Nephron progenitor cell (in vitro differentiated cells): ENCODE measurements around the gene ANKMY1.

ENCODE experiments used
- DNase-seq: peaks from one replicate; pipeline ENCODE4 v3.0.0; 2021
- H3K27ac Mint-ChIP-seq: 2 replicates; pipeline ENCODE4 v1.8.0; 2021; ENCODE audit warnings: mild to moderate bottlenecking, moderate library complexity, mixed read lengths
- H3K27me3 Mint-ChIP-seq: 2 replicates; pipeline ENCODE4 v1.8.0; 2021; ENCODE audit warnings: mild to moderate bottlenecking, low read depth, mixed read lengths; ENCODE audit not compliant: poor library complexity
- H3K36me3 Mint-ChIP-seq: 2 replicates; pipeline ENCODE4 v1.8.0; 2021; ENCODE audit warnings: low read depth, mixed read lengths
- H3K4me1 Mint-ChIP-seq: 2 replicates; pipeline ENCODE4 v1.8.0; 2021; ENCODE audit warnings: mixed read lengths
- H3K4me3 Mint-ChIP-seq: 2 replicates; pipeline ENCODE4 v1.8.0; 2021; ENCODE audit warnings: mild to moderate bottlenecking, moderate library complexity, mixed read lengths
- H3K9me3 Mint-ChIP-seq: 2 replicates; pipeline ENCODE4 v1.8.0; 2021; ENCODE audit warnings: mild to moderate bottlenecking, moderate library complexity, mixed read lengths
- TF ChIP-seq, protein P1 (sequence below): fragments of 200-600 bp; sonication (generic); IDR thresholded peaks from 2 replicates; pipeline ENCODE4 v1.5.0; 2021; ENCODE audit warnings: antibody characterized with exemption

Gene ANKMY1

DNA sequence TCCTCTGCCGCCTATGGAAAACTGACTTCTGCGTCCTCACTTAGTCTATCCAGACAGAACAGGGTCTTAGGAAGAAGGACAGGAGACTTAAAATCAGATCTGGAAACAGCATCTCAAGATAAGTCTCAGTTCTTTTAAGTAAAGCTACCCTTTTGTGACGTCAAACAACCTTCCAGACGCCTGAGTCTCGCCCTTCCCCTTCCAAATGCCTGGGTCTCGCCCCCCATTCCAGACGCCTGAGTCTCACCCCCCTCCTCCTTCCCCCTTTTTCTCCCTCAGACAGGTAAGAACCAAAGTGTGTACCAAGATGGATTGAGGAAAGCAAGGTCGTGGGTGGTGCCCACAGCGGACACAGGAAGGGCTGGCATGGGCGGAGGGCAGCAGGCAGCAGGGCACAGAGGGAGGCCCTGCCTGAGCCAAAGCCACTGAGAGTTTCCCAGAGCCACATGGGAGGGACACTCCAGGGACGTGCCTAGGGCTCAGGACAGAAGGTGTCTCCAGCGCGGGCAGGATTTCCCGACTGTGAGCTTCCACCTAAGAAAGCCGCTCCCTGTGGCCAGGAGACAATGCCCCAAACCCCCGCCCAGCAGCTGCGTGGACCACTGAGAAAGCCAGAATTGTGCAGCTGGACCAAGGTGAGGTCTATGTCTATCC, 51.3 kb downstream of the ANKMY1 start:
- DNase-seq, result no peak
- Mint-ChIP-seq H3K9me3 (no peaks in the 10 kb centered on the region), H3K36me3 (peaks cover 5% of the 10 kb centered on the region), H3K4me1 (no peaks in the 10 kb centered on the region), H3K27ac (no peak overlapping the region), H3K27me3 (peaks cover 9% of the 10 kb centered on the region), H3K4me3 (no peak overlapping the region)
- TF ChIP-seq, protein P1, sequence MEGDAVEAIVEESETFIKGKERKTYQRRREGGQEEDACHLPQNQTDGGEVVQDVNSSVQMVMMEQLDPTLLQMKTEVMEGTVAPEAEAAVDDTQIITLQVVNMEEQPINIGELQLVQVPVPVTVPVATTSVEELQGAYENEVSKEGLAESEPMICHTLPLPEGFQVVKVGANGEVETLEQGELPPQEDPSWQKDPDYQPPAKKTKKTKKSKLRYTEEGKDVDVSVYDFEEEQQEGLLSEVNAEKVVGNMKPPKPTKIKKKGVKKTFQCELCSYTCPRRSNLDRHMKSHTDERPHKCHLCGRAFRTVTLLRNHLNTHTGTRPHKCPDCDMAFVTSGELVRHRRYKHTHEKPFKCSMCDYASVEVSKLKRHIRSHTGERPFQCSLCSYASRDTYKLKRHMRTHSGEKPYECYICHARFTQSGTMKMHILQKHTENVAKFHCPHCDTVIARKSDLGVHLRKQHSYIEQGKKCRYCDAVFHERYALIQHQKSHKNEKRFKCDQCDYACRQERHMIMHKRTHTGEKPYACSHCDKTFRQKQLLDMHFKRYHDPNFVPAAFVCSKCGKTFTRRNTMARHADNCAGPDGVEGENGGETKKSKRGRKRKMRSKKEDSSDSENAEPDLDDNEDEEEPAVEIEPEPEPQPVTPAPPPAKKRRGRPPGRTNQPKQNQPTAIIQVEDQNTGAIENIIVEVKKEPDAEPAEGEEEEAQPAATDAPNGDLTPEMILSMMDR, result no peak

DNA sequence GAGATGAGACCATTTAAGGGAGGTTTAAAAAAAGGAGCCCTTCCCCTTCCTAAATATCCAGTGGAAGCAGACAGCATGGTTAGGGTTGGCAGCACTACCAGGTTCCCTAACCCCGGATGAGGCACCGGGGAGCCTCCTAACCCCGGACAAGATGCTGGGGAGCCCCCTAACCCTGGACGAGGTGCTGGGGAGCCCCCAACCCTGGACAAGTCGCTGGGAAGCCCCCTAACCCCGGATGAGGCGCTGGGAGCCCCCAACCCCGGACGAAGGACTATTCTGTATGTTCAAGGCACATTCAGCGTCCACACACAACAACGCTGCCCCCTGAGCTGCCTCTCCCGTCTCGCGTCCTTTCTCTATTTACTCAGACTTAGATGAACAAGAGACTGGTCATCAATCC, 51.9 kb downstream of the ANKMY1 start:
- Mint-ChIP-seq H3K4me3 (no peak overlapping the region), H3K36me3 (peaks cover 5% of the 10 kb centered on the region), H3K27ac (no peak overlapping the region), H3K9me3 (no peaks in the 10 kb centered on the region), H3K4me1 (no peaks in the 10 kb centered on the region), H3K27me3 (peaks cover 9% of the 10 kb centered on the region)
- TF ChIP-seq, protein P1, result no peak
- no peak for DNase-seq

DNA sequence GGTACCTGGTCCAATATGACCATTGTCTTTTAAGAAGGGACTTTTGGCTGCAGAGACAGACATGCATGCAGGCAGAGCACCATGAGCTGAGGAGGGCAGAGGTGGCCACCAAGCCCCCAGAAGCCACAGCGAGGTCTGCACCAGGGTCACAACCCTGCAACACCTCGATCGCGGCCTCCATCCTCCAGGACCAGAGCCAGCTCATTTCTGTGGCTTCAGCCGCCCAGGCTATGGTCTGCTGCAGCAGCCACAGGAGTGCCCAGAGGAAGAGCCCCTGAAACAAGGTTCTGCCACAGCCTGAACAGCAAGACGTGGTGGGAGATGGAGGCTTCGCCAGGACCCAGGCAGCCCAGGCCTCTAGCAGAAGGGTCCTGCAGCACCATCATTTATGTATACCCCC, 53.9 kb downstream of the ANKMY1 start:
- peaks cover 2% of the 10 kb centered on the region for H3K27me3 Mint-ChIP-seq
- no peaks in the 10 kb centered on the region for H3K9me3 Mint-ChIP-seq
- TF ChIP-seq, protein P1, result no peak

DNA sequence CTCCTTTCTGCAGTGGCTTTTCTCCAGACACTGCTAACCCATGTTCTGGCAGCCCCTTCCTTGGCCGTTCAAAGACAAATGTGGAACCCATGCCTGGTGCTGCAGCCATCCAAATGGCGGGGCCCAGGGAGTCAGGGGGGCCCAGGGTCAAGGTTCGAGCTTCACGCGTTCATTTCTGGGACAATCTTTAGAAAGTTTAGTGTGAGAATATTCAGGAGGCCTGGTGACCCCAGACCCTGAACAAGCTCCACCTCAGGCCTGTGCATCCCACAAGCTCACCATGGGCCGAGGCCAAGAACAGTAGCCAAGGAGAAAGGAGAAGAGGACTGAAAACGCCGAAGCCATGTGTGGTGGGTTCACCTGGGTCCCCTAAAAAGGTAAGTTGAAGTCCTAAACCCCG, 54.4 kb downstream of the ANKMY1 start:
- no peaks in the 10 kb centered on the region for H3K9me3 Mint-ChIP-seq
- TF ChIP-seq, protein P1, result no peak
- H3K27ac Mint-ChIP-seq, result no peak overlapping the region
- no peak for DNase-seq
- H3K4me3 Mint-ChIP-seq, result no peak overlapping the region
- H3K4me1 Mint-ChIP-seq, result no peaks in the 10 kb centered on the region
- peaks cover 2% of the 10 kb centered on the region for H3K27me3 Mint-ChIP-seq
- H3K36me3 Mint-ChIP-seq, result no peaks in the 10 kb centered on the region

More for the DNA sequence above, 53.9 kb downstream of the ANKMY1 start:
- Mint-ChIP-seq H3K4me1 (no peaks in the 10 kb centered on the region), H3K36me3 (peaks cover 1% of the 10 kb centered on the region), H3K4me3 (no peak overlapping the region), H3K27ac (no peak overlapping the region)
- no peak for DNase-seq

DNA sequence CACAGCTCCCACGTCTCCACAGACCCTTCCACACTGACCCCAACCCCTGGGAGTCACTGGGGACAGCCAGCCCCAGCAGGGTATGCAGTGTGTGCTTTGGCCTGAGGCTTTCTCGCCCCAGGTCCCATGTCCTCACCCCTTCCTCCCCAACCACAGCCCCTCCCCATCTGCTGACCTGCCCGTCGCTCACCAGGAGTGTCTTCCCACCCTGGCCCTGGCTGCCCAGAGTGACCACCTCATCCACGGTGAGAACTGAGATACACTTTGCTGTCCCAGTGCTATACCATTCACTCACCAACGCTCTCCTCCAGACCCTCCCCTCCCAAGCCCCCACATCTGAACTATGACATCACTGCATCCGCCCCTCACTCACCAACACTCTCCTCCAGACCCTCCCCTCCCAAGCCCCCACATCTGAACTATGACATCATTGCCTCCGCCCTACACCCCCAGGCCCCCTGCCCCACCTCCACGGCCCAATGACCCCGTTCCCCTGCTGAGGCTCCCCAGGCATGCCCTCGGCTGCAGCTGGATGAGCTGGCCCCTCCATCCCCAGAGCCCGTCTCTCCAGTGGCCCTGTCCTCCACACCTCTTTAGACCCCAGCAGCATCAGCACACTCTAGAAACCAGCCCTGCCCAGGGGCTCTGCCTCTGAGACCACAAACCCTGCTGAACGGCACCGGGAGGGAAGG, 55.2 kb downstream of the ANKMY1 start:
- no peaks in the 10 kb centered on the region for H3K9me3 Mint-ChIP-seq
- H3K27me3 Mint-ChIP-seq, result peaks cover 2% of the 10 kb centered on the region
- peaks cover 4% of the 10 kb centered on the region for H3K36me3 Mint-ChIP-seq
- no peak overlapping the region for H3K4me3 Mint-ChIP-seq
- TF ChIP-seq, protein P1, result no peak
- H3K4me1 Mint-ChIP-seq, result no peaks in the 10 kb centered on the region
- no peak for DNase-seq
- no peak overlapping the region for H3K27ac Mint-ChIP-seq

DNA sequence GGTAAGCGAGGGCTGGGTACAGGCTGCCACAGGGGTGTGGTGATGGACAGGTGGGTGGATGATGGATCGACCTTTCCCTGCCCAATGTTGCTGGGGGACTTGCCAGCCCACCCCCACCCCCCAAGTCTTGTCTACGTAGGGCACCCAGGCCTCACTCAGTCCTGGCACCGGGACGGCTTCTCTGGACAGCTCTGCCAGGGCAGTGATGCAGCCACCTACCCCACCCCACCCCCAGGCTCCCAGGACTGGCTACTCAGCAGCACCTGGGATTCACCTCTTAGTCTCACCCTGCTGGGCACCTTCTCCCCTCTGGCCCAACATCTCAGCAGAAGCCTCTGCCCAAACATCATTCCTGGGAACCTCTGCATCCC, 55.7 kb downstream of the ANKMY1 start:
- Mint-ChIP-seq H3K9me3 (no peaks in the 10 kb centered on the region), H3K27me3 (peaks cover 2% of the 10 kb centered on the region), H3K4me3 (no peak overlapping the region), H3K36me3 (peaks cover 9% of the 10 kb centered on the region), H3K27ac (no peak overlapping the region), H3K4me1 (no peaks in the 10 kb centered on the region)
- TF ChIP-seq, protein P1, result no peak
- DNase-seq, result no peak
